GM21390 (cell line): ENCODE data around the gene EPN3.

ENCODE experiments used
- ATAC-seq: cut with Tn5 transposase; IDR thresholded peaks from one replicate; pipeline ENCODE4 v1.9.1; 2021; ENCODE audit not compliant: unreplicated experiment

The EPN3 gene

DNA sequence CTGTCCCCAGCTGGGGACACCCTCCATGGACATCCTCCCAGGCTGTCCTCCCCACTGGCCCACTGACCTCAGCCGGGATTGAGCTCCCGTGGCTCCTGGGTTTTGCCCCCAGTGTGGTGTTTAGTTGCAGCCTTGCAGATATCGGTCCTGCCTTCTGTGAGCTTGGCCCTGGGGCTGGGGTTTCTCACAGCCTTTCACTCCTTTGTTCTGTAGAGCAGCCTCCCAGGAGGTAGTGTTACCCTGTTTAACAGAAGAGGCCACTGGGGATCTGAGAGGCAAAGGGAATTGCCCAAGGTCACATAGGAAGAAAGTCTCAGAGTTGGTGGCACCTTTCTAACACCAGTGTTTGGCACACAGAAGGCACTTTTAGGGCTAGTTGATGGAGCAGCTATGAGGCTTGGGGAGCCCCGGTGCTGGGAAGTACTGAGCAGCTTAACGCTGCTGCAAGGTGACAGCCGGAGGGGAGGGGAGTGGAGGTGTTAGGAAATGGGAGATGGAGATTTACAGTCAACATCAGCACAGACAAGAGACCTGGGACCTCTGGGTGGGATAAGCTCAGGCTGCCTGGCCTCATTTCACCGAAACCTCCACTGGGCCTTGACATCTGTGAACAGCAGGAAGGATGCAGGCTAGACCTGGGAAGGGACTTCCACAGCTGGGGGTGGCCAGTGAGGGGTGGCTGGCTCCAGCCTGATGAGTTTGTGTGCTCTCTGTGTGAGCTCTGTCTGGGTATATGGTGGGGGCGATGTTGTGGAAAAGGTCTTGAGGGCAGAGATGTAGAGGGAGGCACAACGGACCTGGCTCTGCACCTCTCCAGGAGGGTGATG, 54.1 kb downstream of the EPN3 start:
- no peak for ATAC-seq

DNA sequence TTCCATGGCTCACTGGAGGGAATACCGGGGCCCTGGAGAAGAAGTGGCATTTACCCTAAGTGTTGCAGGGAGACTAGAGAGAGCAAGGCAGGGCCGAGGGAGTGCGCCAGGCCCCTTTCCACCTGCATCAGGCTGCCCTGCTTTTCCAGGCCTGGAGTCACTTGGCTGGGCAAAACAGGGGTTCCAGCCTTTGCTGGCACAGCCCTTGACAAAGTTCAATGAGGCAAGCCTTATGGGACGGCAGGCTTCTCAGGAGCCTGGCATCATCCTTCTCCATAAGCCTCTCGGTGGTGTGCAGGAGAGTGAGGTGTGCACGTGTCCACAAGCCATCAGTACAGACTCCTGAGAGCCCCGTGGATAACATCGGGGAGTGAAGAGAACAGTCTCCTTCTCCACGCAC, 55.0 kb downstream of the EPN3 start:
- no peak for ATAC-seq

- no peak for ATAC-seq
These were observed 56.0 kb downstream of the EPN3 start for GRCh38 chr17:50588391-50589049.

DNA sequence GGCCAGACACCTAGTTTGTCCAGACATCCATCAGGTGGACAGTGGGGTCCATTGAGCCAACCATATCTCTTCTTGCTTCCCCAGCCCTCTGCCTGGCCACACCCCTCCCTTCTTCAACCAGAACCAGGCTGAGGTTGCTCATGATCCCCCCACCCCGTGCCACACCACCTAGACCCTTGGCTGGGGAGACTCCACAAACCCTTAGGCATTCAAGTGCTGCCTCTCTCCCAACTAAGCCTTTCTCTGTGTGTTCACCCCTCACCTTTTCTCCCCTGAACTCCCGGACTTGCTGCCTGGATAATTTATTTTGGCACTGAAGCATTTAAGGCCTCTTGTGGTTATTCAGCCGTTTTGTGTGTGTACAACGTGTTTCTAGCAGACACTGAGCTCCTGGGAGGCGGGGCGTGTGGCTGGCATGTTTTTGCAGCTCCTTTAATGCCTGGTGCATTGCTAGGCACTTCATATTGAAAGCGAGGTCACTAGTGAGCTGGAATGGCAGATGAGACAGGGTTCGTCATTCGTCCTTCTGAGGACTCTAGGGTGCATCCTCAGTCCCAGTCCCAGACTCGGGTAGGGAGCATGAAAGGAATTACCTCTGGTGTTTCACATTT, 56.7 kb downstream of the EPN3 start:
- no peak for ATAC-seq

DNA sequence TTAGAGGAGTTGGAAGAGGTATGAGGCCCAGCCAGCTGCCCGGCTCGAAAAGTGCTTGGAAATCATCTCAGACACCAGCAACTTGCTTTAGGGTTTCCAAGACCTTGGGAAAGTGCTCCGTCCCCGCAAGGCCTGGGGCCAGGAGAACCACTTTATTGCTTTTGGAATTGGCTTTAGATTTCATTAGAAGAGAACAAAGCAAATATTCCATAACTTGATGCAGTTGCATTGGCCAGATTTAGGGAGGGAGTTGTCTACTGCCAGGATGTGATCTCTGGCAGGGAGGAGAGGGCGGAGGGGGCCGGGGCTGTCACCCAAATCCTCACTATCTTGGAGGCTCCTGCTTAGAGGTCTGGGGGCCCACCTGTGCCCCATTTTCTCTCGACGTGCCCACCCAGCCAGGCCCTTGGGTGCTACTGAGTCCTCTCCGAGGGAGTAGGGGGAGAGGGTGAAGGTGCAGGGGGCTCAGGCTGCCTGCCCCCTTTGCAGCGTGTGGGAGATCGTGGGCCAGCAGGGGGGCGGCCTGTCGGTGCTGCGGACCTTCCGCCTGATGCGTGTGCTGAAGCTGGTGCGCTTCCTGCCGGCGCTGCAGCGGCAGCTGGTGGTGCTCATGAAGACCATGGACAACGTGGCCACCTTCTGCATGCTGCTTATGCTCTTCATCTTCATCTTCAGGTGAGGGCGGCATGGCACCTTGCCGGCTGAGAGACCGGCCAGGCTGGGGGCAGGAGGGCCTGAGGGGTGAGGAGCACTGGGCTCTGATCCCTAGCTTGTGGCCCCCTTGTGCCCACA, 58.6 kb downstream of the EPN3 start:
- ATAC-seq, result no peak

DNA sequence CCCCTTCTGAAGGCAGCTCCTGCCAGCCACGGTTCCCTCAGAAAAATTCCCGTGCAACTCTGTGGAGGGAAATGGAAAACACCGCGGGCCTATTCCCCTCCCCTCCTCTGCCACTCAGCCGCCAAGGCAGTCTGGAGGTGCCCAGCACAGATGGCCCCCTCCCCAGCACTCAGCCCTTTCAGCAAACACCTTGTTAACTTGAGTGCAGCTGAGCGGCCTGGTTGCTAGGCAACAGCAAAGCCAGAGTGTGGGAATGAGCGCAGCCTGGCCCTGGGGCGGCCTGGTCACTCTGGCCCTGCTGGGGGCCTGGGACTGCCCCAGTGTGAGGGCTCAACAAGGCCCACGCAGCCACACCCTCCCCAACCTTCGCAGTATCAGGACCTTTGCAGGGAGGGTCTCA, 60.8 kb downstream of the EPN3 start:
- no peak for ATAC-seq
